GM12892 (cell line): ENCODE measurements around the gene AKAP17A. TPM values are rescaled to one million over a fixed set of nuclear protein-coding genes. Genes with fewer than 3 reads are reported as not detected.
"Not testable (repeated sequence)": the region's sequence is repeated elsewhere in the genome, so short reads cannot be mapped to it uniquely, and the experiment has no call there.

ENCODE experiments used
- DNase-seq: peaks from one replicate; pipeline ENCODE4 v3.0.0; 2011; ENCODE audit not compliant: insufficient read length
- FAIRE-seq: peaks from 2 replicates; lab custom pipeline; 2011; peaks lifted over from hg19 to GRCh38; lab: Jason Lieb, UNC
- POLR2A ChIP-seq: IDR thresholded peaks from 2 replicates; pipeline ENCODE4 v1.6.1; 2011; ENCODE audit warnings: low read depth, low read length, control low read depth
- POLR2AphosphoS5 ChIP-seq: IDR thresholded peaks from 2 replicates; pipeline ENCODE4 v1.6.1; 2011; ENCODE audit warnings: low read depth, low read length, control low read depth
- TAF1 ChIP-seq: IDR thresholded peaks from 2 replicates; pipeline ENCODE4 v1.6.1; 2011; ENCODE audit warnings: low read depth, mild to moderate bottlenecking, control low read depth, low read length, borderline replicate concordance
- polyA plus RNA-seq: library from polyadenylated mRNA; unstranded; fragments of >200 nt; gene quantifications from one replicate; pipeline ENCODE4 v1.2.1, GENCODE V29; 2012; ENCODE audit warnings: missing spikeins, inconsistent platforms; ENCODE audit not compliant: missing spikeins

AKAP17A gene, protein sequence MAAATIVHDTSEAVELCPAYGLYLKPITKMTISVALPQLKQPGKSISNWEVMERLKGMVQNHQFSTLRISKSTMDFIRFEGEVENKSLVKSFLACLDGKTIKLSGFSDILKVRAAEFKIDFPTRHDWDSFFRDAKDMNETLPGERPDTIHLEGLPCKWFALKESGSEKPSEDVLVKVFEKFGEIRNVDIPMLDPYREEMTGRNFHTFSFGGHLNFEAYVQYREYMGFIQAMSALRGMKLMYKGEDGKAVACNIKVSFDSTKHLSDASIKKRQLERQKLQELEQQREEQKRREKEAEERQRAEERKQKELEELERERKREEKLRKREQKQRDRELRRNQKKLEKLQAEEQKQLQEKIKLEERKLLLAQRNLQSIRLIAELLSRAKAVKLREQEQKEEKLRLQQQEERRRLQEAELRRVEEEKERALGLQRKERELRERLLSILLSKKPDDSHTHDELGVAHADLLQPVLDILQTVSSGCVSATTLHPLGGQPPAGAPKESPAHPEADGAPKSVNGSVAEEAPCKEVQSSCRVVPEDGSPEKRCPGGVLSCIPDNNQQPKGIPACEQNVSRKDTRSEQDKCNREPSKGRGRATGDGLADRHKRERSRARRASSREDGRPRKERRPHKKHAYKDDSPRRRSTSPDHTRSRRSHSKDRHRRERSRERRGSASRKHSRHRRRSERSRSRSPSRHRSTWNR
- 29.9 TPM for polyA plus RNA-seq

DNA sequence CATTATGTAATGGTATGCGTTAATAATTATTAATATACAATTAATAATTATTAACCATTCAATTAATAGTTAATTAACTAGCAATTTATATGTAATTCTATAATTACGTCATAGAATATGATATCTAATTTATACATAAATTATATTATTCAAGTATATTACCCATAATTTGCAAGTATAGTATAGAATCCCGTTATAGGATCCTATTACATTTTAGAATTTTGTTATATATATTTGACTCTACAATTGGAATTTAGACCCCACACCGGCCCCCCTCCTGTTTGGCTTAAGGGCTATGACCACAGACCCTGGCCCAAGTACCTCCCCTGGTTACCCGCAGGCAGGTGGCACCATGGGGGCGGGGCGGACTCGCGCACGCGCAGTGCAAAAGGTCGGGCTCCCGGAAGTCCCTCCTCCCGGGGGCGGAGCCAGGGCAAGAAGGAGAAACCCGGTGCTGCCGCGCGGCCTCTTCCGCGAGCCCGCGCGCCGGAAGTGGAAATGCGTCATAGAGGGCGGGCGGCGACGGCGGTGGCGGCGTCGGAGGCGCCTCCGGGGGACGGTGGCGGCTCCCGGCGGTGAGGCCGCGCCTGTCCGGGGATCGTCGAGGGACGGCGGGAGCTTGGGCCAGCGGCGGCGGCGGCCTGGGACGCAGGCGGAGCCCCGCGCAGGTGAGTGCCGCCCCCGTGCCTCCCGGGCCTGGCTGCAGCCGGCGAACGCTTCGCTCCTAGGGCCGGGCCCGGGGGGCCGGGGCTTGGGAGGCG lies at the start of gene AKAP17A:
Gene AKAP17A (plus strand): TSS at position 503 of the 761 bp plus-strand sequence. CDS start 1,859 bp downstream, outside the sequence.
- peak; percentile 88 for TF ChIP-seq POLR2A
- no peak for TF ChIP-seq POLR2AphosphoS5
- DNase-seq = peak; percentile 93
- peak; percentile 100 for FAIRE-seq

DNA sequence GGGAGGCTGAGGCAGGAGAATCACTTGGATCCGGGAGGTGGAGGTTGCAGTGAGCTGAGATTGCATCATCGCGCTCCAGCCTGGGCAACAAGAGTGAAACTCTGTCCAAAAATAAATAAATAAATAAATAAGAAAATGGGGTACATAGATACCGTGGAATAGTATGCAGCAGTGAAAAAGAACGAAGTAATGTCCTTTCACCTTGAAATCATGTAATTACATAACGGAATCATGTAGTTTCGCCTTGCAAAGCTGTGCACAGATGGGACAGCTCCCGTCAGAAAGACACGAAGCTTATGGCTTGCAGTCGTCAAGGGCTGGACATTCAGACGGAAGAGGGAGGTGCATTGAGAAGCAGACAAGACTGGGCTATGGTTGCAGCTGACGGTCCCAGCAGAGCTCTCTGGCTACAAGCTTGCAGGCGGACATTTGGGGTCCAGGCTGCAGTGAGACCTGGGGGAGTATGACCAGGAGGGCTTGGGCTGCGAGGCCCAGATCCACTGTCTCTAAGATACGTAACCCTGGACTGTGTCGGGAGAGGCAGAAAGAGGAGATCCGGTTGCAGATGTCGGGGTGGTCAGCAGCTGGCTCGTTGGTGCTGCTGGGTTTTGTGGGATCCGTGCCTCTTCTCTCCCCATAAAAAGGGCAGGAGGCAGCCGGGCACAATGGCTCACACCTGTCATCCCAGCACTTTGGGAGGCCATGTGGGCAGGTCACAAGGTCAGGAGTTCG lies 48.2 kb upstream of the AKAP17A start:
- DNase-seq = no peak
- TF ChIP-seq POLR2A = no peak
- TF ChIP-seq TAF1 = no peak
- TF ChIP-seq POLR2AphosphoS5 = no peak
- peak; percentile 5 for FAIRE-seq

DNA sequence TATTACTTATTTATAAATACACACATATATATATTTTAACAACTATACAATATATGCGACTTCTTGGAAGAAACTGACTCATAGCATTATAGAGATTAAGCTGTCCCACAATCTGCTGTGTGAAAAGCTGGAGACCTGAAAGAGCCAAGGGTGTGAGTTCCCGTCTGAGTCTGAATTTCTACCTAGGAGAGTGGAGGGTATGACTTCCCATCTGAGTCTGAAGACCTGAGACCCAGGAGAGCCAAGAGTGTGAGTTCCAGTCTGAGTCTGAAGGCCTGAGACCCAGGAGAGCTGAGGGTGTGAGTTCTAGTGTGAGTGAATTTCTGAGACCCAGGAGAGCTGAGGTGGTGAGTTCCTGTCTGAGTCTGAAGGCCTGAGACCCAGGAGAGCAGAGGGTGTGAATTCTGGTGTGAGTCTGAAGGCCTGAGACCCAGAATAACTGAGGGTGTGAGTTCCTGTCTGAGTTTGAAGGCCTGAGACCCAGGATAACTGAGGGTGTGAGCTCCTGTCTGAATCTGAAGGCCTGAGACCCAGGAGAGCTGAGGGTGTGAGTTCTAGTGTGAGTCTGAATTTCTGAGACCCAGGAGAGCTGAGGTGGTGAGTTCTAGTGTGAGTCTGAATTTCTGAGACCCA lies 45.5 kb upstream of the AKAP17A start:
- TF ChIP-seq TAF1 (no peak), POLR2A (no peak), POLR2AphosphoS5 (no peak)
- DNase-seq (no peak), FAIRE-seq (peak; percentile 64)

DNA sequence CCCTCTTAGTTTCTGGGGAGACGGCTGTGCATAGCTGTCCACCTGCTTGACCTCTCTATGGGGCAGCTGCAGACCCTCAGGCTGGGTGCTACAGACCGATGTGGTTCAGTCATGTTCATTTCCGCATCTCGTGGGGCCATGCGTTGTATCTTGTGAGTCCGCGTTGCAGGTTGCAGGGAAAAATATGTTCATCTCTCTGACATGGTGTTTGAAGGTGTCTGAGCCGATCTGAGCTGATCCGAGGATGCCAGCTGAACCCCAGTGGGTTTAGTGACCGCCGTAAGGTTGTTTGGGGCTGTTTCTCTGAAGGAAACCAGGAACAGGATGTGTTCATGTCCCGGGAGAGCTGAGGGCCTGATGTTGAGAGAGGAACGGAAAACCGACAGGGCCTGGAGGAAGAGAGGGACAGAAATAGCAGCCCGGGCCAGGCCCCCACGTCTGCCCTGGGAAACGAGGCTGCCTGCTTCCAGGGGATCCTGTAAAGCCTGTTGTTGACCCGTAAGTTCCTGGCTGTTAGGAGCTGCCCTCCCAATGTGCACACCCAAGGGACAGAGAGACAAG lies 44.6 kb upstream of the AKAP17A start:
- no peak for TF ChIP-seq POLR2AphosphoS5
- no peak for TF ChIP-seq POLR2A
- TF ChIP-seq TAF1 = no peak
- no peak for DNase-seq
- FAIRE-seq = peak; percentile 82

DNA sequence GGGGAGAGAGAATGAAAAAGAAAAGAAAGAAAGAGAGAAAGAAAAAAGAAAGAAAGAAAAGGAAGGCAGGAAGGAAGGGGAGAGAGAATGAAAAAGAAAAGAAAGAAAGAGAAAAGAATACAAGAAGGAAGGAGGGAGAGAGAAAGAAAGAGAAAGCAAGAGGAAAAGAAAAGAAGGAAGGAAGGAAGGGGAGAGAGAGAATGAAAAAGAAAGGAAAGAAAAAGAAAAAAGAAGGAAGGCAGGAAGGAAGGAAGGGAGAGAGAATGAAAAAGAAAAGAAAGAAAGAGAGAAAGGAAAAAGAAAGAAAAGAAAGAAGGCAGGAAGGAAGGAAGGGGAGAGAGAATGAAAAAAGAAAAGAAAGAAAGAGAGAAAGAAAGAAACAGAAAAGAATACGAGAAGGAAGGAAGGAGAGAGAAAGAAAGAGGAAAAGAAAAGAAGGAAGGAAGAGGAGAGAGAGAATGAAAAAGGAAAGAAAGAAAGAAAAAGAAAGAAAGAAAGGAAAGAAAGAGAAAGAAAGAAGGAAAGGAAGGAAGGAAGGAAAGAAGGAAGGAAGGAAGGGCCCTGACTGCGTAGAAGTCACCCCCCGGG lies 39.4 kb upstream of the AKAP17A start:
- no peak for FAIRE-seq
- no peak for DNase-seq
- TF ChIP-seq TAF1 = no peak
- TF ChIP-seq POLR2A = no peak
- no peak for TF ChIP-seq POLR2AphosphoS5

DNA sequence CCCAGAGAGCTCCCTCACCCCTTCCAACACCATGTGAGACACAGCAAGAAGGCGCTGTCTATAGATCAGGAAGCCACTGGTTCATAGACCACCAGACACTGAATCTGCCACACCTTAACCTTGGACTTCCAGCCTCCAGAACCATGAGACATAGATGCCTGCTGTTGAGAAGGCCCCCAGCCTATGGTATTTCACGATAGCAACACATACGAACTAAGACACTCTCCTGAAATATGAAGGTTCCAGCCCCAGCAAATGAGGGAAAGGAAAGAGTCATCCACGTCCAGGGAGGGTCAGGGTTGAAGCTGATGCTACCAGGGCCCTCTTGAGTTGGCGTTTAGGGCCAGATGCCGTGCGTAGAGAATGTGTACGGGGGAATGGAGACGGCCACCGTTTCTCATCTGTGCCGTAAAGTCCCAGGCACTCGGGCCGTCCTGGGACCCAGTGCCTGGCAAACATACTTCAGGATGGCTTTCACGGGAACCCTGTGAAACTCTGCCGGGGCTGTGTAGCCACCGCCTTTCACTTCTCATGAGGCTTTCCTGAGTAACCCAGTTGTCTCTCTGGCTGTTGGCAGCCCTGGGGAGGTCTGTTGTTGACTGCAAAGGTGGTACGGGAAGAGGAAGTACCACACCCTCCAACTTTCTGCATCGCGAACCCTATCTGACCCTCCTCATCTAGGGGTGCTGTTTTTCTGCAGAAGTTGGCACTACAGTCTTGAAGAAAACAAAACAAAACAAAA lies 36.8 kb upstream of the AKAP17A start:
- no peak for DNase-seq
- peak; percentile 75 for FAIRE-seq
- TF ChIP-seq POLR2A = no peak
- no peak for TF ChIP-seq TAF1
- TF ChIP-seq POLR2AphosphoS5 = no peak

DNA sequence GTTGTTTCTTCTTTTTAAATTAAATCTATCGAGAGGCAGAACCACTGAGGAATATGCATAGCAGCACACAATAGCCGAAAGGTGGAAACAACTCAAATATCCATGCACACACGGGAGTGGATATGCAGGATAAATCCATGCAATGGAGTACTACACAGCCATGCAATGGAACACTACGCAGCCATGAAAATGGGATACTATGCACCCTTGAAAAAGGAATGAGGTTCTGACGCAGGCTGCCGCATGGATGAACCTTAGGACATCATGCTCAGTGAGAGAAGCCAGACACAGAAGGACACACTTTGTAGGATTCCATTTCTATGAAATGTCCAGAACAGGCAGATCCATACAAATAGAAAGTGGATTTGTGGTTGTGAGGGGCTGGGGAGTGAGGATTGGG lies 36.0 kb upstream of the AKAP17A start:
- DNase-seq (no peak), FAIRE-seq (no peak)
- TF ChIP-seq TAF1 (no peak), POLR2A (no peak), POLR2AphosphoS5 (no peak)

DNA sequence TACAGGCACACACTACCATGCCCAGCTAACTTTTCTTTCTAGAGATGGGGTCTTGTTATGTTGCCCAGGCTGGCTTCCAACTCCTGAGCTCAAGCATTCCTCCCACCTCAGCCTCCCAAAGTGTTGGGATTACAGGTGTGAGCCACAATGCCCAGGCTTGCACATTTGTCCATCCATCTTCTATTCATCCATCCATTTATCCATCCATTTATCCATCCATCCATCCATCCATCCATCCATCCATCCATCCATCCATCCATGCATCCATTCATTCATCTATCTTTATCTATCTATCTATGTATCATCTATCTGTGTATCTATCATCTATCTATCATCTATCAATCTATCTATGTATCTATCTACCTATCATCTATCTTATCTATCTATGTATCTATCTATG lies 34.0 kb upstream of the AKAP17A start:
- not testable (repeated sequence) for DNase-seq, FAIRE-seq

DNA sequence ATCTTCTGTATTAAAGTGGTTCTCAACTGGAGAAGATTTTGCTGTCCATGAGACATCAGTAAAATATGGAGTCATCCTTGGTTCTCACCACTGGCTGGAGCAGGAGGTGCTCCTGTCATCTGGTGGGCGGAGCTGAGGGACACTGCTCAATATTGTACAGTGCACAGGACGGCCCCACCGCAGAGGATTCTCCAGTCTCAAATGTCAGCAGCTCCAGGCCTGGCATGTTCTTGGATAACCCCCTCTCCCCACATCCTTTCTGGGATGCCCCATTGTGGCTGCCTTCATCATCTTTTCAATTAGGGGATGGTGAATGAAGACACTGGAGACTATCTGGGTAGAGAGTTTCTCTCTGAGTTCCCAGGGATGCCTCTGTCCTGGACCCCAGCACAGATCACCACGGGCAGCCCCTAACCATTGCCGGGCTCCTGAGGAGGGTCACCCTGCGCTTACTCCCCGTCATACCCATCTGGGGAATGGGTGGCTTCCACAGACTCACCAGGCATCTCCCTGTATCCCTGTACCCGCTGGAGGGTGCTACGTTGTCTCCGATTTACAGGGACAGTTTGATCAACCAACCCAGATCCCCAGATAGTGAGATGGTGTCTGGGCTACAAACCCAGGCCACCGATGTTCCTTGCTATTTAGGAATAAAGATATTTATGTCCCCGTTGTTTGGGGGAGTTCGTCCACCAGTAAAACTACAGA lies 32.5 kb upstream of the AKAP17A start:
- DNase-seq = no peak
- no peak for FAIRE-seq
- TF ChIP-seq POLR2AphosphoS5 (no peak), POLR2A (no peak), TAF1 (no peak)
